ENCODE measurements around the gene SLC11A2.

The SLC11A2 gene

DNA sequence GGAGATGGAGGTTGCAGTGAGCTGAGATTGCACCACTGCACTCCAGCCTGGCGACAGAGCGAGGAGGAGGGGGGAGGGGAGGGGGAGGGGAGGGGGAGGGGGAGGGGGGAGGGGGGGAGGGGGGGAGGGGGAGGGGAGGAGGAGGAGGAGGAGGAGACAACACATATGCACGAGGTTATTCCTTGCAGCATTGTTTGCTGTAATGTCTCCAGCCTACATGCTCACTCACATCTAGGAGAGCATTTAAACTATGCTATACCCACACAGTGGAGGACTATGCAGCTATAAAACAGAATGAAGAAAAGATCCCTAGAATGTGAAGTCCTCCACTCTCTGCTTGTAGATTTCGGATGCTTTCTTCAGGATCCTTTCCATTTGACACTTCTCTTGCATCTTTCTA, 77.4 kb downstream of the SLC11A2 start:
- H3K36me3 ChIP-seq (ENCODE audit: control insufficient read depth, low read length), result no peaks in the 10 kb centered on the region
- no peaks in the 10 kb centered on the region for H3K9me2 ChIP-seq (replicated peaks; ENCODE audit: control insufficient read depth, low read length)
- H4K20me1 ChIP-seq (ENCODE audit: control insufficient read depth, insufficient read depth, low read depth, low read length), result no peaks in the 10 kb centered on the region
- peaks cover 4% of the 10 kb centered on the region; the same call in 1 of the 2 replicates for H3K4me1 ChIP-seq (ENCODE audit: control insufficient read depth, low read length)
- H3K79me2 ChIP-seq (ENCODE audit: control insufficient read depth, low read length), result no peaks in the 10 kb centered on the region
- H3K27me3 ChIP-seq (ENCODE audit: control insufficient read depth, low read length), result no peaks in the 10 kb centered on the region
- TF ChIP-seq, protein P1, sequence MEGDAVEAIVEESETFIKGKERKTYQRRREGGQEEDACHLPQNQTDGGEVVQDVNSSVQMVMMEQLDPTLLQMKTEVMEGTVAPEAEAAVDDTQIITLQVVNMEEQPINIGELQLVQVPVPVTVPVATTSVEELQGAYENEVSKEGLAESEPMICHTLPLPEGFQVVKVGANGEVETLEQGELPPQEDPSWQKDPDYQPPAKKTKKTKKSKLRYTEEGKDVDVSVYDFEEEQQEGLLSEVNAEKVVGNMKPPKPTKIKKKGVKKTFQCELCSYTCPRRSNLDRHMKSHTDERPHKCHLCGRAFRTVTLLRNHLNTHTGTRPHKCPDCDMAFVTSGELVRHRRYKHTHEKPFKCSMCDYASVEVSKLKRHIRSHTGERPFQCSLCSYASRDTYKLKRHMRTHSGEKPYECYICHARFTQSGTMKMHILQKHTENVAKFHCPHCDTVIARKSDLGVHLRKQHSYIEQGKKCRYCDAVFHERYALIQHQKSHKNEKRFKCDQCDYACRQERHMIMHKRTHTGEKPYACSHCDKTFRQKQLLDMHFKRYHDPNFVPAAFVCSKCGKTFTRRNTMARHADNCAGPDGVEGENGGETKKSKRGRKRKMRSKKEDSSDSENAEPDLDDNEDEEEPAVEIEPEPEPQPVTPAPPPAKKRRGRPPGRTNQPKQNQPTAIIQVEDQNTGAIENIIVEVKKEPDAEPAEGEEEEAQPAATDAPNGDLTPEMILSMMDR (IDR thresholded peaks at IDR 0.05; ENCODE audit: low read depth, low read length, poor library complexity, severe bottlenecking), result no peak
- H3F3A ChIP-seq (ENCODE audit: control insufficient read depth, insufficient read depth), result no peaks in the 10 kb centered on the region
- H3K27ac ChIP-seq (ENCODE audit: low read depth, low read length), result no peak overlapping the region
- H3K9me3 ChIP-seq (ENCODE audit: control insufficient read depth, insufficient read depth, low read length), result no peaks in the 10 kb centered on the region
- no peak overlapping the region for H3K4me3 ChIP-seq (ENCODE audit: low read length)
- H3K4me2 ChIP-seq (ENCODE audit: low read length), result no peak overlapping the region

DNA sequence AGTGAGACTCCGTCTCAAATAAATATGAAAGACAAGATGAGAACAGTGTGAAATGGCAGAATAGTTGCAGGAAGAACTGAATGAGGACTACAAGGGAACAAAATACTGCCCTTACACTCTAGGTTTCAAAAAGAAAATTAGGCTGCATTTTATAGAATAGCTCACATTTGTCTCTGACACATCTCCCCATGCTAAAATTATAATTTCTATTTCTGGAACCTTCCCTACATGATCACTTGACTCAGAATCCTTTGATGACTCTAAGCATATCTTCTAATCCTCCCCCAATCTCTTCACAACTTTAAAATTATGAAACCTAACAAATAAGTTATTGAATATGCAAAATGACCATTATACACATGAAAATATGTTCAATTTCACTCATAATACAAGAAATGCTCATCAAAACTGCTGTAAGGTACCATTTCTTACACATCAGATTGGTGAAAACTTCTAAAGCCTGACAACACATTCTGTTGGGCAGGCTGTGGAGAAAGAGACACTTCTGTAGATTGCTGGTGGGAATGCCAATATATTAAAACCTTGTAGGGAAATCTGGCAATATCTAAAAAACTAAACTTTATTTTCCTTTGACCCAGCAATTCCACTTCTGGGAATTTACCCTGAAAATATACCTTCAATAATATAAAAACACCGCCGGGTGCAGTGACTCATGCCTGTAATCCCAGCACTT, 78.1 kb downstream of the SLC11A2 start:
- H3K4me2 ChIP-seq (ENCODE audit: low read length), result no peak overlapping the region
- no peak for TF ChIP-seq EZH2phosphoT487 (IDR thresholded peaks at IDR 0.05; ENCODE audit: borderline replicate concordance, low read length)
- TF ChIP-seq, protein P1 (IDR thresholded peaks at IDR 0.05; ENCODE audit: low read depth, low read length, poor library complexity, severe bottlenecking), result no peak

DNA sequence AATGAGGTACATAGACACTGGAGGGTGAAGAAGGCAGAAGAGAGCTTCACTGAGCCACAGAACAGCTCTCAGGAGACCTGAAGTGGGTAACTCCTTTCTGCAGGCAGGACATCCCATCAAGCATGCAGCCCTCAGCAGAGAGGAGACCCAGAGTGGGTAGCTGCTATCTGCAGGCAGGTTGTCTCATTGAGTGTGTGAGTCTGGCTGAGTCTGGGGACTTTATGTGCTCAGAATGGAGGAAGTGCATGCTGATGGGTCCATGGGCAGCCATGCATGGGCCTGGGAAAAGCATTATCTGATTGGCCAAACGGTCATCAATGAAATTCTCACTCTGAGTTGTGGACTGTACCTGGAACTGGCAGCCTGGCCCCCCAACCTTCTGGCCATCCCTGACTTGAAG, 88.5 kb downstream of the SLC11A2 start:
- Histone ChIP-seq H3K4me2 (ENCODE audit: low read length) (no peak overlapping the region), H4K20me1 (ENCODE audit: control insufficient read depth, insufficient read depth, low read depth, low read length) (no peaks in the 10 kb centered on the region), H3K4me3 (ENCODE audit: low read length) (no peak overlapping the region), H3K36me3 (ENCODE audit: control insufficient read depth, low read length) (no peaks in the 10 kb centered on the region), H3K9me3 (ENCODE audit: control insufficient read depth, insufficient read depth, low read length) (peaks cover 23% of the 10 kb centered on the region), H3K9me2 (replicated peaks; ENCODE audit: control insufficient read depth, low read length) (no peaks in the 10 kb centered on the region), H3F3A (ENCODE audit: control insufficient read depth, insufficient read depth) (no peaks in the 10 kb centered on the region), H3K27me3 (ENCODE audit: control insufficient read depth, low read length) (no peaks in the 10 kb centered on the region), H3K27ac (ENCODE audit: low read depth, low read length) (no peak overlapping the region), H3K4me1 (ENCODE audit: control insufficient read depth, low read length) (peaks cover 3% of the 10 kb centered on the region; the same call in 1 of the 2 replicates), H3K79me2 (ENCODE audit: control insufficient read depth, low read length) (no peaks in the 10 kb centered on the region)
- TF ChIP-seq, protein P1 (IDR thresholded peaks at IDR 0.05; ENCODE audit: low read depth, low read length, poor library complexity, severe bottlenecking), result no peak
- TF ChIP-seq EZH2phosphoT487 (IDR thresholded peaks at IDR 0.05; ENCODE audit: borderline replicate concordance, low read length), result no peak

More for the DNA sequence above, 78.1 kb downstream of the SLC11A2 start:
- Histone ChIP-seq H3K79me2 (ENCODE audit: control insufficient read depth, low read length) (no peaks in the 10 kb centered on the region), H3K4me1 (ENCODE audit: control insufficient read depth, low read length) (peaks cover 4% of the 10 kb centered on the region; the same call in 1 of the 2 replicates), H3F3A (ENCODE audit: control insufficient read depth, insufficient read depth) (no peaks in the 10 kb centered on the region), H3K27me3 (ENCODE audit: control insufficient read depth, low read length) (no peaks in the 10 kb centered on the region), H3K9me3 (ENCODE audit: control insufficient read depth, insufficient read depth, low read length) (no peaks in the 10 kb centered on the region), H4K20me1 (ENCODE audit: control insufficient read depth, insufficient read depth, low read depth, low read length) (no peaks in the 10 kb centered on the region), H3K27ac (ENCODE audit: low read depth, low read length) (no peak overlapping the region), H3K9me2 (replicated peaks; ENCODE audit: control insufficient read depth, low read length) (no peaks in the 10 kb centered on the region), H3K4me3 (ENCODE audit: low read length) (no peak overlapping the region), H3K36me3 (ENCODE audit: control insufficient read depth, low read length) (no peaks in the 10 kb centered on the region)
